ENCODE results near the gene EEF1AKMT1.

DNA sequence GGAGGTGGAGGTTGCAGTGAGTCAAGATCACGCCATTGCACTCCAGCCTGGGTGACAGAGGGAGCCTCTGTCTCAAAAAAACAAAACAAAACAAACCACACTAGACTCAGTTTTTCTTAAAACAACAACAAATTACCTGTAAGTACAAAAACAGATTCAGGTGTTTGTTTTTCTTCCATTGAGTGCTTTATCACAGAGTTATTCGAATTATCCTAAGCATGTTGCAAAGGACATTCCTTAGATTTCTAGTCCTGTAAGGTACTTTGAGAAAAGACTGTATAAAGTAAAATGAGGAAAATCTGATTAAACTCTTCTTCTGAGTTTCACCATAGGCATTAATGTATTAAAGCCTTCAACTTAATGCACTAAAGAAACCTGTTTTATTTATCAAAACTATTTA is 2.2 kb upstream of the EEF1AKMT1 start:
- TF ChIP-seq, protein P1, sequence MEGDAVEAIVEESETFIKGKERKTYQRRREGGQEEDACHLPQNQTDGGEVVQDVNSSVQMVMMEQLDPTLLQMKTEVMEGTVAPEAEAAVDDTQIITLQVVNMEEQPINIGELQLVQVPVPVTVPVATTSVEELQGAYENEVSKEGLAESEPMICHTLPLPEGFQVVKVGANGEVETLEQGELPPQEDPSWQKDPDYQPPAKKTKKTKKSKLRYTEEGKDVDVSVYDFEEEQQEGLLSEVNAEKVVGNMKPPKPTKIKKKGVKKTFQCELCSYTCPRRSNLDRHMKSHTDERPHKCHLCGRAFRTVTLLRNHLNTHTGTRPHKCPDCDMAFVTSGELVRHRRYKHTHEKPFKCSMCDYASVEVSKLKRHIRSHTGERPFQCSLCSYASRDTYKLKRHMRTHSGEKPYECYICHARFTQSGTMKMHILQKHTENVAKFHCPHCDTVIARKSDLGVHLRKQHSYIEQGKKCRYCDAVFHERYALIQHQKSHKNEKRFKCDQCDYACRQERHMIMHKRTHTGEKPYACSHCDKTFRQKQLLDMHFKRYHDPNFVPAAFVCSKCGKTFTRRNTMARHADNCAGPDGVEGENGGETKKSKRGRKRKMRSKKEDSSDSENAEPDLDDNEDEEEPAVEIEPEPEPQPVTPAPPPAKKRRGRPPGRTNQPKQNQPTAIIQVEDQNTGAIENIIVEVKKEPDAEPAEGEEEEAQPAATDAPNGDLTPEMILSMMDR (IDR thresholded peaks at IDR 0.05) = no peak
- TF ChIP-seq EZH2 (IDR thresholded peaks at IDR 0.05; ENCODE audit: borderline replicate concordance, insufficient read depth, low read depth, low read length, poor library complexity, severe bottlenecking) = no peak

Measured in B cell (primary cell).